Skeletal muscle tissue (tissue), 4 donors: ENCODE measurements around the gene TMEM212. TPM values are rescaled to one million over a fixed set of nuclear protein-coding genes. Genes with fewer than 3 reads are reported as not detected.

Source experiments
- H3K27ac ChIP-seq: one replicate; pipeline ENCODE4 v1.7.0; 2013; ENCODE audit warnings: mild to moderate bottlenecking, low read depth, low read length, inconsistent platforms
- H3K27me3 ChIP-seq, 3 donors: one replicate each; pipeline ENCODE4 v1.7.0; 2013; ENCODE audit warnings: low read length in 3 of 3; ENCODE audit not compliant: control insufficient read depth in 3 of 3, insufficient read depth in 3 of 3
- H3K36me3 ChIP-seq, 3 donors: one replicate each; pipeline ENCODE4 v1.7.0; 2013; ENCODE audit warnings: low read length in 3 of 3; ENCODE audit not compliant: control insufficient read depth in 3 of 3, insufficient read depth in 3 of 3
- H3K4me1 ChIP-seq, 3 donors: one replicate each; pipeline ENCODE4 v1.7.0; 2013; ENCODE audit warnings: low read length in 3 of 3, mild to moderate bottlenecking in 3 of 3; ENCODE audit not compliant: control insufficient read depth in 3 of 3, insufficient read depth in 3 of 3
- H3K4me3 ChIP-seq, 3 donors: one replicate each; pipeline ENCODE4 v1.7.0; 2013; ENCODE audit warnings: low read length in 3 of 3
- H3K9ac ChIP-seq, 3 donors: one replicate each; pipeline ENCODE4 v1.7.0; 2013; ENCODE audit warnings: low read length in 3 of 3, mild to moderate bottlenecking in 3 of 3, moderate library complexity in 2 of 3, low read depth in 1 of 3
- H3K9me3 ChIP-seq, 3 donors: one replicate each; pipeline ENCODE4 v1.7.0; 2013; ENCODE audit warnings: low read length in 3 of 3; ENCODE audit not compliant: control insufficient read depth in 3 of 3
- total RNA-seq: library from RNA; depleted of rRNA; stranded (reverse); fragments of >200 nt; gene quantifications from one replicate; pipeline ENCODE4 v1.2.3, GENCODE V29; 2014
- donor health status: Osteomylitis.

Gene TMEM212
- total RNA-seq = not detected

DNA sequence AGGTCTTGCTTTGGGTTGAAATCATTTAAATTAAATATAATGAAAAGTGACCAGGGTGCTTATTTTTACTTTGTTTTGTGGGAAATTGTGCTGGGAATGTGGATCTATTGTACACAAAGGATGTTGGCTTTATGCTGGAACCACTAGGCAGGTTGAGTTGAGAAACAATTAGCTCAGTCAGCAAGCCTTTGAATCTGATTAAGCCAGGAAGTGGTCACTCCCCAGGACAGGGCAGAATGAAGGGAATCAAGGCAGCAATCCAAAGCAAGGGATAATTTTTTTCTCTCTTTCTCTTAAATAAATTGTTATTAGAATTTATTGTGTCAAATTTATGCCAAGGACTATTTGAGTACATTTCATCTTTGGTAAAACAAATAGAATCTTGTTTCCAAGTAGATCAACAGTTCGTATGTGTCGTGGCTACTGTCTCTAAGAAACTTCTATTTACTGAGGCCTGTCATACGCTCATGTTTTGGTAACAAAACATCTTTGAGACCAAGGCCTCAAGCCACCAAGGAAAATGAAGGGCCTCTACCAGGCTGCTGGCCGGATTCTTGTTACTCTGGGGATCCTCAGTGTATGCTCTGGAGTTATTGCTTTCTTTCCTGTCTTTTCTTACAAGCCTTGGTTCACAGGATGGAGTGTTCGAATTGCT lies at the start of gene TMEM212:
TMEM212 (plus strand) TSS at position 486 of the 655 bp plus-strand sequence; CDS start at position 521, 35 bp downstream.
- H3K27me3 ChIP-seq = no peaks in the 10 kb centered on the region

DNA sequence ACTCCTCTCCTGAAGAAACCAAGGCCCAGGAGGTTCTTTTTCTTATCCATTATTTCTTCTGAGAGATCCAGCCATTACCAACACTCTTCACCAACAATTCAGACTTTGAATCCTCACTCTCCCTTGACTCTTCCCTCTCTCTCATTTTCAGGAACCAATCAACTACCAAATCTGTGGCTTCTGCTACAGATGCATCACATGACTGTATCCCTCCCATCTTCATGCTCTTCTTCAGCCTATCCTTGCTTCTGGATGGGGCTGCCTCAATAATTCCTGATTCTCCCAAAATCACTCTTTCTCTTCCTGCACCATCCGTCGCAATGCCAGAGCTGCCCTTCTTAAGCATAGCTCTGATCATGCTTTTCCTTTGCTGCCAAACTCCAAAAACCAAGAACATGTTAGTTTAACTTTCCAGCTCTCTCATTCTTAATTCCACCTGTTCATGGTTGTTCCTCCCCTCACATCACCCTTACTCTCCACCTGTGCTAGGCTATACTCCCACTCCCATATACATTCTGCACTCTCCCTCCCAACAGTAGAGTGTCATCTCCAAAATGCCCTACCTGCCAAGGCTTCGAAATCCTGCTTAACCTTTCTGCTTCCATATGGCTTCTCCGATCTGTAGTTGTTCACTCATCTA lies 46.4 kb upstream of the TMEM212 start:
- Histone ChIP-seq H3K27ac (no peak overlapping the region), H3K4me1 (peaks cover 0 to 8% (median 5%) of the 10 kb centered on the region in 3 donors), H3K27me3 (no peaks in the 10 kb centered on the region), H3K9ac (no peak overlapping the region), H3K9me3 (no peaks in the 10 kb centered on the region), H3K36me3 (no peaks in the 10 kb centered on the region), H3K4me3 (no peak overlapping the region)

More for the DNA sequence above, at the start of gene TMEM212:
- peaks cover 0 to 8% (median 4%) of the 10 kb centered on the region in 3 donors for H3K4me1 ChIP-seq
- H3K4me3 ChIP-seq = no peak within 1 kb of the TSS
- H3K9ac ChIP-seq = no peak within 1 kb of the TSS
- no peak within 1 kb of the TSS for H3K27ac ChIP-seq
- no peaks in the 10 kb centered on the region for H3K9me3 ChIP-seq
- H3K36me3 ChIP-seq = no peaks in the 10 kb centered on the region

DNA sequence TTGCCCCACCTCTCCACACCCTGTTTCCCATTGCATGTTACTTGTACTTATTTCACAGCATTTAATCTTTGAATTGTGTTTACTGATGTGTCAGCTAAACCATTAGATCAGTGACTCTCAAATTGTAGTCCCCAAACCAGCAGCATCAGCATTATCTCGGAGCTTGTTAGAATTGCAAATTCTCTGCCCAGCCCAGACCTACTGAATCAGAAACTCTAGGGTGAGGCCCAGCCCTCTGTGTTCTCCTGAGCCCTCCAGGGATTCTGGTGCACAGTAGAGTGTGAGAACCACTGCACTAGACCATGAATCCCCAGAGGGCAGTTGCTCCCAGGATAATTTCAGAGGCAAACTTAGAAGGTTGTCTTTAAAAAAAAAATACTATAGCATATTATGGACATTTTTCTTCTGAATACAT lies 45.9 kb upstream of the TMEM212 start:
- H3K27me3 ChIP-seq = no peaks in the 10 kb centered on the region
- peaks cover 0 to 8% (median 5%) of the 10 kb centered on the region in 3 donors for H3K4me1 ChIP-seq
- no peak overlapping the region for H3K4me3 ChIP-seq
- H3K27ac ChIP-seq = no peak overlapping the region
- no peaks in the 10 kb centered on the region for H3K36me3 ChIP-seq
- no peak overlapping the region for H3K9ac ChIP-seq
- H3K9me3 ChIP-seq = no peaks in the 10 kb centered on the region

DNA sequence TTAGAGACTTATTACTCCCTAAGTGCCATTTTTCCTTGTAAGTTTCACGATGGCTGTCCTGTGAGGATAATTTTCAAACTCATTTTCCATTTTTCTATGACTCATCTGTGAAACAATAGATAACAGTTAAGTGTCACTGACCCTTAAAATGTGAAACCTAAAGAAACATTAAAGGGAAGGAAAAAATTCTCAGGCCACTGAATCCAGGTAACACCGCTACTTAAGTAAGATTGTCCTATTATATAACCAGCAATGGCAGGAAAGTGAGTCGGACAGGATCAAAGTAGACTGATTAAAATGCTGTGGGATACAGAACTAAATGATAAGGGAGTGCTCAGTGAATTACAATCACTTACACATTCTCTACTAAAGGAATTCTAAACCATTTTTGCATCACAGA lies 45.3 kb upstream of the TMEM212 start:
- Histone ChIP-seq H3K4me3 (no peak overlapping the region), H3K36me3 (no peaks in the 10 kb centered on the region), H3K27ac (no peak overlapping the region), H3K27me3 (no peaks in the 10 kb centered on the region), H3K9ac (no peak overlapping the region), H3K4me1 (peaks cover 0 to 9% (median 5%) of the 10 kb centered on the region in 3 donors), H3K9me3 (no peaks in the 10 kb centered on the region)

DNA sequence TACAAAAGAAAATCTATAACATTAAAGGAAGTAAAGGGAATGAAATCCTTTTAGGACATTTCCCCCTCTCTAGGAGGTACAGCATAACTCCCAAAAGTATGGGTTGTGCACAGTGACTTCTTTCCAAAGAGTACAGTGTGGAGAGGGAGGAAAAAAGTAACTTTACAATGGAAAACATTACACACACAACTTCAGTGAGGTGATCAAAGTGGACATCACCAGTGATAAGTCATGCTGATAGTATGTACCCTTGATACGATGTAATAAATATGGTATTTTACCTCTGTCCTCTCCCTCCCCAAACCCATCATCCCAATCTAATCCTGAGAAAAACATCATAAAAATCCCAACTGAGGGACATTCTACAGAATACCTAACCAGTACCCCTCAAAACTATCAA lies 43.6 kb upstream of the TMEM212 start:
- Histone ChIP-seq H3K4me1 (peaks cover 0 to 11% (median 9%) of the 10 kb centered on the region in 3 donors), H3K9me3 (no peaks in the 10 kb centered on the region), H3K4me3 (no peak overlapping the region), H3K36me3 (no peaks in the 10 kb centered on the region), H3K9ac (no peak overlapping the region), H3K27me3 (no peaks in the 10 kb centered on the region), H3K27ac (no peak overlapping the region)

DNA sequence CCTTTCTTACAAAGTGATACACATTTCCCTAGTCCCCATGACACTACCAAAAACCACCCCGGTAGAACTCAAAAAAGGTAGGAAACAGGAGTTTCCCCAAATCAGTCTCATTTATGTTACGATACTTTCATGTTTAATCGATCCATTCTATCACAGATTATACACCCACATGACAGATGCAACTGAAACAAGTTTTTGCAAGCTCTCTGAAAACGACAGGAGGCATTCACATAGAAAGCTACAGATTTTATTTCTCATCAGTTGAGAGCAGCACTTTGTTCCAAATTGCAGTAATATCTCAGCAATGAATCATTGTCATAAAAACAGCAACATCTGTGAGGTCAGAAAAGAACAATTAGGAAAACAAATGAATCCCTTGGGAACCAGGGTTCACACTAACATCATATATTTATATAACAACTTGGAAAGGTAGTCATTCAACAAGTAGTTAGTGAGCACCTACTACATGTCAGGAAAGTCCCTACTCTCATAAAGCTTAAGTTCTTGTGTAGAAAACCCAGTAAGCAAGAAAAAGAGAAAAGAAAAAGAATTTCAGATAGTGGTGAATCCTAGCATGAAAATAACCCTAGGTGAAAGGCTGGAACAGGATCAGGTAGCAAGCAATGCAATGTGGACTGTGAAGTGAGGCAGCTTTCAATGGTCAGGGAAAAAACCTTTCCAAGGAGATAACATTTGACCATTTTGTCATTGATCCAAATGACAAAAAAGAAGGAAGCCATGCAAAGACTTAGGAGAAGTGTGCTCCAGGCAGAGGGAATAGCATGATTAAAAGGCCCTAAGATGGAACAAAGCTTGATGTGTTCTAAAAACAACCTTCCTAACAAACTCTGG lies 41.2 kb upstream of the TMEM212 start:
- Histone ChIP-seq H3K9me3 (no peaks in the 10 kb centered on the region), H3K4me3 (peak overlapping the region in 1 of 3 donors; percentile 24), H3K4me1 (peaks cover 0 to 18% (median 15%) of the 10 kb centered on the region in 3 donors), H3K9ac (no peak overlapping the region), H3K36me3 (no peaks in the 10 kb centered on the region), H3K27me3 (no peaks in the 10 kb centered on the region), H3K27ac (peak overlapping the region; percentile 10)

DNA sequence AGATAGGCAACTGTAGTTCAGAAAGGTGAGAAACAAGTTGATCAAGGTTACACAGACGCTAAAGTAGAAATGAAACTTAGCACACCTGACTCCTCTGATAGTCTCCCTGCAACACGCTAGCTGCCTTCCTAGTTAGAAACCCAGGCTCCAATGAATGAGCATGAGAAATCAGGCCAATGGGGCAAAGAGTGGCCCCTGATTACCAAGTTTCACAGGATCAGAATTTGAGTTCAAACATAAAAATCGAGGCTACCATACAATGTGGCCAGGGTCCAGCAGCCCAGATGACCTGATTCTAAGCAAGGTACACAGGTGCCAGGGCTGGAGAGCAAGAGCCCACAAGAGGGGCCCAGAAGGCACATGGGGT lies 40.6 kb upstream of the TMEM212 start:
- Histone ChIP-seq H3K4me3 (no peak overlapping the region), H3K27me3 (no peaks in the 10 kb centered on the region), H3K27ac (no peak overlapping the region), H3K4me1 (peaks cover 0 to 18% (median 15%) of the 10 kb centered on the region in 3 donors), H3K9ac (no peak overlapping the region), H3K36me3 (no peaks in the 10 kb centered on the region), H3K9me3 (no peaks in the 10 kb centered on the region)

DNA sequence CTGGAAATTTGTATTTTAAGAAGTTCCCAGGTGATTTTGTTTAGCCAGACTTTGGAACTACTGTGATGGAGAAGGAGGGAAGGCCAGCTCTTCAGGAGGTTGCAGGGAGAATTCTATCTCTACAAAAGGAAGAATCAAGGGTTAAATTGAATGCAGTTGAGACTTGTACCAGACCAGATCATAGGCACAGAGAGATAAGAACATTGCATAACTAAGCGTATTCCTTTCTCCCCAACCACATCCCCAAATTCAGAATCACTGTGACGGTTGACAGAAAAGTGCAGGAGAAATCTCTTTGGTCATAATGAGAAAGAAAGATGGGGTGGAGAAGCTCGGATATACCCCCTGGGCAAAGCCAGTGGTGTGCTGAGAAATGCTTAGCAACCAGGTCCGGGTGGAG lies 40.1 kb upstream of the TMEM212 start:
- H3K36me3 ChIP-seq = no peaks in the 10 kb centered on the region
- no peak overlapping the region for H3K9ac ChIP-seq
- H3K27ac ChIP-seq = no peak overlapping the region
- H3K27me3 ChIP-seq = no peaks in the 10 kb centered on the region
- no peak overlapping the region for H3K4me3 ChIP-seq
- peaks cover 0 to 18% (median 15%) of the 10 kb centered on the region in 3 donors for H3K4me1 ChIP-seq
- H3K9me3 ChIP-seq = no peaks in the 10 kb centered on the region

DNA sequence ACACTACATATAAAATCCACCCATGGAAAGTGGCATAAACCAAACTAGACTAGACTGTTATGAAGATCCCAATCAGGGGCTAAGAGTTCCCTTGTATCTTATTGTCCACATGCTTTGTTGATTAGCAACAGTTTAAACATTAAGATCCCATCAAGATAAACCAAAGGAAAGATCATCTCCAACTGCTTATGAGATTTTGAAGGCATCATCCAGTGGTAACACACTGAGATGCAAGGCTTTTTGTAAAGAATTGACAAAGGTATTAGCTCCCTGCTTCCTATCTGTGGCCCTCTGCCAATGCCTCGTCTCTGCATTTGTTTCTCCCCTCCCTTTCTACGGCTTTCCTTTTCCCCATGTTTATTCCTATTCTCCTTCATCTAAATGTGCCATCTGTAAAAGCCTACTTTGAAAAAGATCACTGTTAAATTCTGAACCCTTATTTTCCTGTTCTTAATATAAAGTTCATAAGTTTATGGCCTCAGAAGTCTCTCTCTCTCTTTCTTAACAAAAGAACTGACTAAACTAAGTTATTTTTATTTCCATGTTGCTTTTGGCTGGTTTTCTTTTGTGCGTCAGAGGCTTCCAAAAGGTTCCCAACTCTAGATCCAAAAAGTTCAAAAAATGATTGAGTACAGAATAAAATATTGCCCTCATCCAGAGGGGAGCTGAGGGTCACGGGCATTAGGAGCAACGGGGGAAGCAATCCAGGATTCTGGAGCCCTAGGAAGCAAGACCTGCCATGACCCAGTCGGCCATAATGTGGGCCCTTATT lies 38.3 kb upstream of the TMEM212 start:
- peaks cover 7 to 23% (median 23%) of the 10 kb centered on the region in 3 donors for H3K4me1 ChIP-seq
- H3K27me3 ChIP-seq = no peaks in the 10 kb centered on the region
- no peaks in the 10 kb centered on the region for H3K36me3 ChIP-seq
- peak overlapping the region; percentile 64 for H3K27ac ChIP-seq
- peak overlapping the region in 1 of 3 donors; percentile 23 for H3K4me3 ChIP-seq
- H3K9me3 ChIP-seq = no peaks in the 10 kb centered on the region
- no peak overlapping the region for H3K9ac ChIP-seq
